ENCODE data around the gene NEAT1.
A peak's percentile ranks its signal among the peaks of the same experiment; 100 is the strongest.
"Not testable (repeated sequence)": the region's sequence is repeated elsewhere in the genome, so short reads cannot be mapped to it uniquely, and the experiment has no call there.

The NEAT1 gene

DNA sequence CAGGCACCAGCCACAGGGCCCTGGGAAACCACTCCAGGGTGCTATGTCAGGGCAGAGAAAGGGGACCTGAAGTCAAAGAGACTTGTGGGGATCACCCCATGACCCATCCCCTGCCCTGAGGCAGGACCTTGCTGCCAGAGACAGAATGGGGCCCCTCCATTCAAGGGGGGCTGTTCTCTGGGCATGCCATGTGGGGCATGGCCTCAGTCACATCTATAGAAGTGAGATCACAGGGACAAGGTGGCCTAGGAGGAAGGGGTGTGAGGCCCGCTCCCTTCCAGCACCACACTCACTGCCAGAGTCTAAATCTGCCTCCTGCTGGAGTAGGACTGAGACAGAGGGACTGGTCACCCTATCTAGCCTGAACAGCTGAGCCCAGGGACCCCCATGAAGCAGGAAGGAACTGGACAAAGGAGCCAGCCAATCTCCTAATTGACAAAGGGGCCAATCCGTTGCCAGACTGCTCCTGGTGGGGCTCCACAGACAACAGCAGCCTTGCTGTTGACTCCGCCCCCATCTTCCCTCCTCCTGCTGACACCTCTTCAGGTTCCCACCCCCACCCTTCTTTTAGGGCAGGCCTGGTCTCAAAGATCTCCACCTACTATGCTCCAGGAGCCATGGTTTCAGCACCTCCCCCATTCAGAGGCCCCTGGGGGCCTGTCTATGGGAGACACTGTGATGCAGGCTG, 26.0 kb downstream of the NEAT1 start:
- no peak for DNase-seq (ENCODE audit: low read depth in 2 of 2, low spot score in 1 of 2)

DNA sequence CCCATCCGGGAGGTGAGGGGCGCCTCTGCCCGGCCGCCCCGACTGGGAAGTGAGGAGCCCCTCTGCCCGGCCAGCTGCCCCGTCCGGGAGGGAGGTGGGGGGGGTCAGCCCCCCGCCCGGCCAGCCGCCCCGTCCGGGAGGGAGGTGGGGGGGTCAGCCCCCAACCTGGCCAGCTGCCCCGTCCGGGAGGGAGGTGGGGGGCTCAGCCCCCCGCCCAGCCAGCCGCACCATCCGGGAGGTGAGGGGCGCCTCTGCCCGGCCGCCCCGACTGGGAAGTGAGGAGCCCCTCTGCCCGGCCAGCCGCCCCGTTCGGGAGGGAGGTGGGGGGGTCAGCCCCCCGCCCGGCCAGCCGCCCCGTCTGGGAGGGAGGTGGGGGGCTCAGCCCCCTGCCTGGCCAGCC, 28.7 kb downstream of the NEAT1 start:
- DNase-seq (ENCODE audit: low read depth in 2 of 2, low spot score in 1 of 2) = not testable (repeated sequence)

DNA sequence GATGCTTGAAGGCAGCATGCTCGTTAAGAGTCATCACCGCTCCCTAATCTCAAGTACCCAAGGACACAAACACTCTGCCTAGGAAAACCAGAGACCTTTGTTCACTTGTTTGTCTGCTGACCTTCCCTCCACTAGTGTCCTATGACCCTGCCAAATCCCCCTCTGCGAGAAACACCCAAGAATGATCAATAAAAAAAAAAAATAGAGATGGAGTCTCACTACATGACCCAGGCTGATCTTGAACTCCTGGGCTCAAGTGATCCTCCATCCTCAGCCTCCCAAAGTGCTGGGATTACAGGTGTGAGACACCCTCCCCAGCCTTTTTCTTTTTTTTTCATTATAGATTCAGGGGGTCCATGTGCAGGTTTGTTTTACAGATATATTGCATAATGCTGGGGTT, 29.7 kb downstream of the NEAT1 start:
- not testable (repeated sequence) for DNase-seq (ENCODE audit: low read depth in 2 of 2, low spot score in 1 of 2)

DNA sequence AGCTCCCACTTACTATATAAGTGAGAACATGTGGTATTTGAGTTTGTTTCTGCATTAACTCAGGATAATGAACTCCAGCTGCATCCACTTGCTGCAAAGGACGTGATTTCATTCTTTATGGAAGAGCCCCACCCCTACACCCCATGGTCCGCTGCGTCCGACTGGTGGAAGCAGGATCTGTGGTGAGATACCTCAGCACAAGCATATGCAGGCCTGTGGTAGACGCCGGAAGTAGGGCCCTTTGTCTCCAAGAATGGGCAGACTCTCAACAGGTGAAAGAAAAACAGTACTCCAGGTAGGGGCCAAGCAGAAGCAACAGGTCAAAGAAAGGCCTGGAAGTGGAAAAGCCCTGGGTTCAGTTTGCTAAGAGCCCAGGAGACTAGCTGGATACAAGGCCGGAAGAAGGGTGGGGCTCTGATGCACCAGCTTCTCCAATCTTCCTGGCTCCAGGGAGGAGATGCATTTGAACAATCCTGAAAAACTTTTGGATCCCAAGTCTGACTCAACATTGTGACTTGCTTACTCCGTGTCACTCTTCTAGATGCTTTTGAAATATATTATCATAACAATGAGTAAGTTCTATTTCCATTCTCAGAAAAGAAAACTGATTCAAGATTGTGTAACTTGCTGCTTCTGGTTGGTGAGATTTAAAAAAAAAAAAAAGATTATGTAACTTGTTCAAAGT, 30.4 kb downstream of the NEAT1 start:
- no peak for DNase-seq (ENCODE audit: low read depth in 2 of 2, low spot score in 1 of 2)

DNA sequence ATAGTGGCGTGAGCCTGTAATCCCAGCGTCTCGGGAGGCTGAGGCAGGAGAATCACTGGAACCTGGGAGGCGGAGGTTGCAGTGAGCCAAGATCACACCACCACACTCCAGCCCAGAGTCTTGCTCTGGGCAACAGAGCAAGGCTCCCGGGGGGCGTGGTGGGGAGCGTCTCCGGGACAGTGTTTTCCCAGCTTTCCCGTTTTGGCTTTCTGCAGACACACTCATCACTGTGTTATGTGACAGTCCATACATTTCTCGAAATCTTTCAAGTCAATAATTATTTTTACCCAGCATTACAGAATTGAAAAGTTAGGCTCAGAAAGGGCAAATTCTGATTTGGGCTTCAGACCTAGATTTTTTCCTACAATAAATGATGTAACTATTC, 31.7 kb downstream of the NEAT1 start:
- no peak for DNase-seq (ENCODE audit: low read depth in 2 of 2, low spot score in 1 of 2)

DNA sequence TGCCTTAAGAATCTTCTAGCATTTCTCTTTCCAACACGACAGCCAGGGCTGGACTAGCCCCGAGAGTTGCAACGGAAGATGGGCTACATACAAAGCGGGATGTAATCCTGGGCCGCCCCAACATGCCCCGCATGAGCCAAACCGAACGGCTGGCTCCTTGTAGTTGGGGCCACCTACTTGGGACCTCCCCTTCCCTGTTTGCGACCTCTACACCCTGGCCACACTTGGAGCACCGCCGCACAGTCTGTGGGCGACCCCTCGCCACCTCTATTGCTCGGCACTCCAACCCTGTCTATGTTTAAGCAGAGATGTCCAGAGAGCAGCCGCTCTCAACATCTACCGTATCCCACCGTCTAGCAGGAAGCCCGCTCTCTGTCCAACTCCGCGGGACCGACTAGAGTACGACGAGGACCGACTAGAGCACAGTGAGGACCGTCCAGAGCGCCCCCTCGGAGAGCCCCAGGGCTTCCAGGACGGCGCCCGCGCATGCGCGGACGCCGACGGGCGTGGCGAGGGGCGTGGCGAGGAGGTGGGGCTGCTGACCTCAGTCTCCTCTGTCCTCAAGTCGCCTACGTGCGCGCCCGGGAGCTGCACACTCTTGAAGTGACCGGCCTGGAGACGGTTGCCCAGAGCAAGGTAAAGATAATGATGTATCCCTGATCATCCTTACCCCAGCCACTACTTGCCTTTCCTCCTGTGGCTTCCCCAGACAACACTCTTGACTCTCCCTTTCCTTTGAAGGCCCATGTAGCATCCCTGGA, 32.3 kb downstream of the NEAT1 start:
- peak; percentile 54 to 71 for DNase-seq (ENCODE audit: low read depth in 2 of 2, low spot score in 1 of 2)

DNA sequence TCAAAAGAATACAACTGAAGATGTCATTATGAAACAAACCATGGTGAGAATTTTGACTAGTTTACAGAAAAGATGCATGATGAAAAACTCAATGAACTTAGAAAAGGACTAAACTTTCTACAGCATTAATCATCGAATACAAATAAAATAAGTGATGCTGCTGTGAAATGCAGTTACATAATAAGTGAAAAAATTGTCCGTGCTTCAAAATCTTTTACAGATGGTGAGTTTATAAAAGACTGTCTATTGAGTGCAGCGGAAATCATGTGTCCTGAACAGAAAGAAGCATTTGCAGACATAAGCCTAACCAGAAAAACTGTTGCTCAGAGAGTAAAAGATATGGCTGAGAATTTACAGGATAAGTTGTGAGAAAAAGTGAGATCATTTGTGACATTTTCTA, 33.8 kb downstream of the NEAT1 start:
- no peak for DNase-seq (ENCODE audit: low read depth in 2 of 2, low spot score in 1 of 2)

DNA sequence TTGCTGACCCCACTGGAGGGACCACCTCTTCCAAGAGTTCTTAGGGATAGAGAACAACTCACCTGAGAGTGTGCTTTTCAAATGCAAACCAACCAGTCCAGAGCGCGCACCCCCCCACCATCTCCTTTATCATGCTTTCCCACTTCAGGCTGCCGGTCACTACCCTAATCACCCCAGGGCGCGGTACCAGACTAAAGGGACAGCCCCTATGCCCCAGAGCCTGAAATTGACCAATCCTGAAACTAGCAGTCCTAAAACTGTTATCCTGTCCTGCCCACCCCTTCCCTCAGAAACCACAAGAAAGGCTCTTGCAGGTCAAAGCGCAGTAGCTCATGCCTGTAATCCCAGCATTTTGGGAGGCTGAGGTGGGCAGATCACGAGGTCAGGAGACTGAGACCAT, 37.0 kb downstream of the NEAT1 start:
- no peak for DNase-seq (ENCODE audit: low read depth in 2 of 2, low spot score in 1 of 2)

DNA sequence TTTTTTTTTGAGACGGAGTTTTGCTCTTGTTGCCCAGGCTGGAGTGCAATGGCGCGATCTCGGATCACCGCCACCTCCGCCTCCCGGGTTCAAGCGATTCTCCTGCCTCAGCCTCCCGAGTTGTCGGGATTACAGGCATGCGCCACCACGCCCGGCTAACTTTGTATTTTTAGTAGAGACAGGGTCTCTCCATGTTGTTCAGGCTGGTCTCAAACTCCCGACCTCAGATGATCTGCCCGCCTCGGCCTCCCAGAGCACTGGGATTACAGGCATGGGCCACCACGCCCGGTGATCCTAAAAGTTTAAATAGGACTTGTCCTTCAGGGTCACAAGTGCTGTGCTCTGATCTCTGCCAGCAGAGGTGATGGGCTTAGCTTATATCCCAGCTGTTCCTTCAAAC, 42.9 kb downstream of the NEAT1 start:
- DNase-seq (ENCODE audit: low read depth in 2 of 2, low spot score in 1 of 2) = not testable (repeated sequence)

DNA sequence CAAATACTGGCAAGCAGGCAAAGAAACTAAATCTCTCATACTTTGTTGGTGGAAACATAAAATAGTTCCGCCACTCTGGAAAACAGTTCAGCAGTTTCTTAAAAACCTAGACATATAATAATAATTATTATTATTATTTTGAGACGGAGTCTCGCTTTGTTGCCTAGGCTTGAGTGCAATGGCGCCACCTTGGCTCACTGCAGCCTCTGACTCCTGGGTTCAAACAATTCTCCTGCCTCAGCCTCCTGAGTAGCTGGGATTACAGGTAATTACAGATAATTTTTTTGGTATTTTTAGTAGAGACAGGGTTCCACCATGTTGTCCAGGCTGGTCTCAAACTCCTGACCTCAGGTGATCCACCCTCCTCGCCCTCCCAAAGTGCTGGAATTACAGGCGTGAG, 44.7 kb downstream of the NEAT1 start:
- DNase-seq (ENCODE audit: low read depth in 2 of 2, low spot score in 1 of 2) = not testable (repeated sequence)

DNA sequence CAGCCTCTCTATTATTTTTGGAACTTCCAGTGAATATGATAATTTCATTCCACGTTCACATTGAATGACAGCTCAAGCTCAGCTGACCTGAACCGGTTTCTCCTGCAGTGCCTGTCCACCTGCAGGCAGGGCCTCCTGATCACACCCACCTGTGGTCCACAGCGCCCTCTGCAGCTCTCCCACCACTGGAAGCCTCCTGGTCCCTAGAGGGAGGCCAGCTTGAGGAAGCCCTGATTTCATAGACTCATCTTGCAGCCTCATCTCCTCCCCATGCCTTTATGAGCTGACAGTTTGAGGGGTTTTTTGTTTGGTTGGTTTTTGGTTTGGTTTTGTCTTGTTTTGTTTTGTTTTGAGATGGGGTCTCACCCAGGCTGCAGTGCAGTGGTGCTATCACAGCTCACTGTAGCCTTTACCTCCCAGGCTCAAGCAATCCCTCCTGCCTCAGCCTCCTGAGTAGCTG, 46.3 kb downstream of the NEAT1 start:
- DNase-seq (ENCODE audit: low read depth in 2 of 2, low spot score in 1 of 2) = no peak

DNA sequence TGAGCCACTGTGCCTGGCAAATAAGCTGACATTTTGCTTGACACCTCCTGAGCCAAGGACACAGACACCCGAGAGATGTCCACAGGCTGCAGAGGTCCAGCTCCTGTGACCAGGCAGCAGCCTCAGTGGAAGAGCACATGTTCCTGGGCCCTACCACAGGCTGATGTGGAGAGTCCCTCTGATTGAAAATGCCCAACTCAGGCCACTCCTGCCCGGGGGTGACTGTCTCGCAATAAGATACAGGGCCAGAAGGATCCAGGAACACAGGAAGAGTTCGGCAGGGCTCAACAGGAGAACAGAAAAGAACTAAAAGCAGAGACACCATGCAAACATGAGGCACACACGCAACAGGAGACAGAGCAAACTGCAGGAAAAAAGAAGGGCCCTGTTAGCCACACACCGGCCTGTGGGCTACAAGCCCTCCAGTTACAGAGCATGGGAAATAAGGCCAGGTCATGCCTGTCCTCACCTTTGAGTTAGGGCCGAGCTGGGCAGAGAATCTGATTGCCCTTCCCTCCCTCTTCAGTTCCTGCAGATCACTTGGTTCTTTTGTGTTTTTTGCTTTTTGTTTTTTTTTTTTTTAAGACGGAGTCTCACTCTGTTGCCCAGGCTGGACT, 47.9 kb downstream of the NEAT1 start:
- DNase-seq (ENCODE audit: low read depth in 2 of 2, low spot score in 1 of 2) = no peak

DNA sequence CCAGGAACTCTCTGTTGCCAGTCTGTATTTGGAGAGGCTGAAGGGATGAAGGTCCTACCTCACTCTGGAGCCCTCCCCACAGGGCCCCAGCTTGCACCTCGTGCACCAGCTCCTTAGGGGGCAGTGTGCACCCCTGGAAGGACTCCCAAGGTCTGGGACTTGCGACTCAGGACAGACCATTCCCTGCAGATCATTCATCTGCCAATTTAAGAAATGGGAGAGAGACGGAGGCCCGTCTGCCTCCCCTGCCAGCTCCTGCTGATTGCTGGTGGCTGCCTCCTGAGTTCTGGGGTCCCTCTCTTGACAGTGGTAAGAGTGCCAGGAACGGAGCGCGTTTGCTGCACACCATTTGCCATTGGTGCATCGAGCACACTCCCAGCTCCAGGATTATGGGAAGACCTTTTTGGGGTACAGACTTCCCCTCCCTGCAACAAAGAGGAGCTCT, 48.9 kb downstream of the NEAT1 start:
- no peak for DNase-seq (ENCODE audit: low read depth in 2 of 2, low spot score in 1 of 2)

DNA sequence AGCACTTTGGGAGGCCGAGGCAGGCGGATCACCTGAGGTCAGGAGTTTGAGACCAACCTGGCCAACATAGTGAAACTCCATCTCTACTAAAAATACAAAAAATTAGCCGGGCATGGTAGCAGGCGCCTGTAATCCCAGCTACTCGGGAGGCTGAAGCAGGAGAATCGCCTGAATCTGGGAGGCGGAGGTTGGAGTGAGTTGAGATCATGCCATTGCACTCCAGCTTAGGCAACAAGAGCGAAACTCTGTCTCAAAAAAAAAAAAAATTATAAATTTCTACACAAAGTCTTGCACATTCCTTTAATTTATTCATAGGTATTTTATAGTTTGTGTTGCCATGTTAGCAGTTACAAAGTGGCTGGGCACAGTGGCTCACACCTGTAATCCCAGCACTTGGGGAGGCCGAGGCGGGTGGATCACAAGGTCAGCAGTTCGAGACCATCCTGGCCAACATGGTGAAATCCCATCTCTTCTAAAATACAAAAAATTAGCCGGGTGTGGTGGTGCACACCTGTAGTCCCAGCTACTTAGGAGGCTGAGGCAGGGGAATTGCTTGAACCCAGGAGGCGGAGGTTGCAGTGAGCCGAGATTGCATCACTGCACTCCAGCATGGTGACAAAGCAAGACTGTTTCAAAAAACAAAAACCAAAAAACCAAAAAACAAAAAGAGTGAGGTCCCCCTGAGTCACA, 50.1 kb downstream of the NEAT1 start:
- not testable (repeated sequence) for DNase-seq (ENCODE audit: low read depth in 2 of 2, low spot score in 1 of 2)

DNA sequence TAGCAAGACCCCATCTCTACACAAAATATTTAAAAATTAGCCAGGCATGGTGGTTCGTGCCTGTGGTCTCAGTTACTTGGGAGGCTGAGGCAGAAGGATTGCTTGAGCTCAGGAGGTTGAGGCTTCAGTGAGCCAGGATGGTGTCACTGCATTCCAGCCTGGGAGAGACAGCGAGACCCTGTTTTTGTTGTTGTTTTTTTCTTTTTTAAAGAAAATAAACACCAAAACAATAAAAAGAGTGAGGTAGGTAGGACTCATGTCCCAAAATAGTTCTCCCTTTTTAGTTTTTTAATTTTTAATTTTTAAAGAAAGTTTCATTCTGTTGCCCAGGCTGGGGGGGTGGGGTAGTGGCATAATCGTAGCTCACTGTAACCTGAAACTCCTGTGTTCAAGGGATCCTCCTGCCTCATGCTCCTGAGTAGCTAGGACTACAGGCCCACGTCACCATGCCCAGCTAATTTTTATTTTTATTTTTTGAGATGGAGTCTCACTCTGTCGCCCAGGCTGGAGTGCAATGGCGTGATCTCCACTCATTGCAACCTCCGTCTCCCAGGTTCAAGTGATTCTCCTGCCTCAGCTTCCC, 50.8 kb downstream of the NEAT1 start:
- no peak for DNase-seq (ENCODE audit: low read depth in 2 of 2, low spot score in 1 of 2)

DNA sequence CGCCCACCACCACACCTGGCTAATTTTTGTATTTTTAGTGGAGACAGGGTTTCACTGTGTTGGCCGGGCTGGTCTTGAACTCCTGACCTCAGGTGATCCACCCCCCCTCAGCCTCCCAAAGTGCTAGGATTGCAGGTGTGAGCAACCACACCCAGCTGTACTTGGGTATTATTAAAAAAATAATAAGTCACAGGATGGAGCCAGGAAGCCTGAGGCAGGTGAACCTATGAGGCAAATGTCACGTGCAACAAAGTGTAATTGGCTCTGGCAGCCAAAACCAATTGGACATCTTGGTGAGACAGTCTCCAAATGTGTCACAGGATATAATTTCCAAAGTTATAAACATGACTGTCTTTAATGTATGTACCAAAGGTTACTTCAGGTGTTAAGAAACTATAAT, 52.3 kb downstream of the NEAT1 start:
- no peak for DNase-seq (ENCODE audit: low read depth in 2 of 2, low spot score in 1 of 2)

DNA sequence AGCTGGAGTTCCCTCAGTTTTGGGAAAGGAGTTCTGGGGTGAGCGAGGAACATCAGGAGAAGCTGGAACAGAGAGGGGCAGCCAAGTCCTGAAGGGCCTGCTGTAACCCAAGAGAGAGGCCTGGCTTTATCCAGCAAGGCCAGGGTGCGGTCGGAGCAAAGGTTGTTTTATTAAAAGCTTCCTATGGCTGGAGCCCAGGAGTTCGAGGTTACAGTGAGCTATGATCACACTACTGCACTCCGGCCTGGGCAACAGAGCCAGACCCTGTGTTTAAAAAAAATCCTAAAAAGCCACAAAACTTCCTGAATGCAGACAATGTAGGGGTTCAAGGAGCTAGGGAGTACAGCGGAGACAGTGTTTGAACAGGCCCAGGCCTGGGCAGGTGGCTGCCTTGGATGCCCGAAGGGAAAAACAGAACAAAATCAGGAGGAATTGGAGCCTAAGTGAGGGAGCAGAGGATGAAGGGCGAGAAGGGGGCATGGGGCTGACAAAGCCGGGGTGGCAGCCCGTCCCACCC, 54.1 kb downstream of the NEAT1 start:
- no peak for DNase-seq (ENCODE audit: low read depth in 2 of 2, low spot score in 1 of 2)

DNA sequence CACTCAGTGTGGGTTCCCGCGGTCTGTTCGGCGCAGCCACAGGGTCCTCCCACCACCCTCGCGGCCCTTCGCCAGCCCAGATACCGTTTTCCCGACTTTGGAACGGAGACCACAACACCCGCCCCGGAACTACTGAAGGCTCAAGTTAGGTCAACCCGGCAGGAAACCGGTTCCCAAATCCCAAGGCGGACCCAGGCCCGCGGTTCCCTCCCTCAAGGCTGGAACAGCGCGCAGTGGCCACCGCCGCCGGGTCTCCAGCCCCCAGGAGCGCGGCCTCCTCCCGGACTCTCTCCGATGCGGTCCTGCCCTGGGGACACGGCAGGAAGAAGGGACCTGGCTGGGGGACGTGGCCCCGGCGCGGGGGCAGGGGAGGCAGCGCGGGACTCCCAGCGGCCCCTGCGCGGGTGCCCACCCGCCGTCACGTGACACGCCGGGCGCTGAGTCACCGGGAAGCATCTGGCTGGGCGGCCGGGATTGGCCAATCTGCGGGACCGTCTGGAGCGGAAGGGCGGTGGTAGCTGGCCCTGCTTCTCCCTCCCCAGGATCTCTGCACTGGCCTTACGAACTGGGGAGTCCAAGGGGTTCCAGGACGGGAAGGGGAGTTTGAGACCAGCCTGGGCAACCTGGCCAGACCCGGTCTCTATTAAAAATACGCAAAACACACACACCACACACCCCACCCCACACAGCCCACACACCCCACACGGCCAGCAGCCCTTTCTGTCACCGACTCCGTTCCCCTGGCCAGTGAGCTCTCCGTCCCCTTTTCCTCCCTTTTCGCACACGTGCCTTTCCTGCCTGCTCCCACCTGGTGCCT, 54.8 kb downstream of the NEAT1 start:
- peak; percentile 82 for DNase-seq (ENCODE audit: low read depth in 2 of 2, low spot score in 1 of 2)

DNA sequence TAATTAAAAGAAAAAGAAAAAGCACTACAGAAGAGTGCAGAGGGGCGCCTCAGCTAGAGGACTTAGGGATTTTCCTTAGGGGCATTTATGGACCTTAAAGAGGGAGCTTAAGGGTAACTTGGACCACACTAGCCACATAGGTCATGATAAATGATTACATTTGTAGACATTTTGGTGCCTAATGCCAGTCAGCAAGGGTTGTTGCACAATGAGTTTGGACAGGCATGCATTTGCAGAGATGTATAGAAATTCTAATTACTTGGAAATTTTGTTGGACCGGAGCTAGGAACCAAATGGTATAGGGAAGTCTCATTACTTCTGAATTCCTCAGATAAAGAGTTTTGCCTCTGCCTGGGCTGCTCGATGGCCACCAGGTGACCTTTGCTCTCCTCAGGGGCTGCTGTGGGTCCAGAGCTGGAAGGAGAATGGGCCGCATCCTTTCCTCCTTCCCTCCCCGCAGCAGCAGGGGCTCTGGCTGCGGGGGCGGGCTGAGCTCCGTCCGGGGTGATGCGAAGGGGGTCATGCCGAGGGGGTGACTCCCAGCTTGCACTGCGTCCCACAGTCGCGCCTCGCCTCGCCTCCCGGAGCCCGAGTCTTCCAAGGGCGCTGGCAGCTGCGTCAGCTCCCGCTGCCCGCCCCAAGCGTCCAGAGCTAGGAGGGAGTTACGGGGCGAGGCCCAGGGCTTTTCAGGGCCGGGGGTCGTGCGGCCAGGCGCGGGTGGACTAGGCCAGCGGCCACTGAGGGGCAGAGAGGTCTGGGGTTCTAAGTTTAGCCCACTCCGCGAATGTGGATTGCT, 56.0 kb downstream of the NEAT1 start:
- no peak for DNase-seq (ENCODE audit: low read depth in 2 of 2, low spot score in 1 of 2)

Measured in stimulated activated CD8-positive, alpha-beta memory T cell treated with anti-CD3 and anti-CD28 coated beads, Interleukin-4, amount 100 ng/mL, for 1 hour (primary cell).